Bronchial epithelial cell (primary cell): ENCODE results near the gene PYGO1. TPM values are rescaled to one million over a fixed set of nuclear protein-coding genes. Genes with fewer than 3 reads are reported as not detected.

Source experiments
- DNase-seq: peaks from one replicate; pipeline ENCODE4 v3.0.0-alpha.2; 2010; ENCODE audit warnings: low read depth
- FAIRE-seq: peaks from 2 replicates; lab custom pipeline; 2011; peaks lifted over from hg19 to GRCh38; lab: Jason Lieb, UNC
- H3K27me3 ChIP-seq: 2 replicates; pipeline ENCODE4 v1.5.1; 2011; ENCODE audit warnings: low read length; ENCODE audit not compliant: control insufficient read depth, insufficient read depth
- H3K36me3 ChIP-seq: 2 replicates; pipeline ENCODE4 v1.5.1; 2011; ENCODE audit warnings: low read length; ENCODE audit not compliant: control insufficient read depth, insufficient read depth
- H3K4me3 ChIP-seq: 2 replicates; pipeline ENCODE4 v1.5.1; 2011; ENCODE audit warnings: mild to moderate bottlenecking, low read depth, low read length, control low read depth
- total RNA-seq: library from RNA; depleted of rRNA; stranded (reverse); fragments of >200 nt; gene quantifications from 2 replicates; pipeline ENCODE4 v1.2.1, GENCODE V29; 2014
- TF ChIP-seq, protein P1 (sequence below): IDR thresholded peaks from 2 replicates; pipeline ENCODE4 v1.5.1; 2011; ENCODE audit warnings: mild to moderate bottlenecking, moderate library complexity, low read length, control low read depth, inconsistent platforms; ENCODE audit not compliant: insufficient read depth, severe bottlenecking

The PYGO1 gene
- total RNA-seq, 1 donor from 2014 or later = 1.1 TPM

- H3K27me3 ChIP-seq = peaks cover 8% of the 10 kb centered on the region
- TF ChIP-seq, protein P1, sequence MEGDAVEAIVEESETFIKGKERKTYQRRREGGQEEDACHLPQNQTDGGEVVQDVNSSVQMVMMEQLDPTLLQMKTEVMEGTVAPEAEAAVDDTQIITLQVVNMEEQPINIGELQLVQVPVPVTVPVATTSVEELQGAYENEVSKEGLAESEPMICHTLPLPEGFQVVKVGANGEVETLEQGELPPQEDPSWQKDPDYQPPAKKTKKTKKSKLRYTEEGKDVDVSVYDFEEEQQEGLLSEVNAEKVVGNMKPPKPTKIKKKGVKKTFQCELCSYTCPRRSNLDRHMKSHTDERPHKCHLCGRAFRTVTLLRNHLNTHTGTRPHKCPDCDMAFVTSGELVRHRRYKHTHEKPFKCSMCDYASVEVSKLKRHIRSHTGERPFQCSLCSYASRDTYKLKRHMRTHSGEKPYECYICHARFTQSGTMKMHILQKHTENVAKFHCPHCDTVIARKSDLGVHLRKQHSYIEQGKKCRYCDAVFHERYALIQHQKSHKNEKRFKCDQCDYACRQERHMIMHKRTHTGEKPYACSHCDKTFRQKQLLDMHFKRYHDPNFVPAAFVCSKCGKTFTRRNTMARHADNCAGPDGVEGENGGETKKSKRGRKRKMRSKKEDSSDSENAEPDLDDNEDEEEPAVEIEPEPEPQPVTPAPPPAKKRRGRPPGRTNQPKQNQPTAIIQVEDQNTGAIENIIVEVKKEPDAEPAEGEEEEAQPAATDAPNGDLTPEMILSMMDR = no peak
- DNase-seq (no peak), FAIRE-seq (no peak)
- peak overlapping the region; percentile 11 for H3K4me3 ChIP-seq
- no peaks in the 10 kb centered on the region for H3K36me3 ChIP-seq
Observed at GRCh38 chr15:55588815-55589115, 620 bp upstream of the PYGO1 start.

DNA sequence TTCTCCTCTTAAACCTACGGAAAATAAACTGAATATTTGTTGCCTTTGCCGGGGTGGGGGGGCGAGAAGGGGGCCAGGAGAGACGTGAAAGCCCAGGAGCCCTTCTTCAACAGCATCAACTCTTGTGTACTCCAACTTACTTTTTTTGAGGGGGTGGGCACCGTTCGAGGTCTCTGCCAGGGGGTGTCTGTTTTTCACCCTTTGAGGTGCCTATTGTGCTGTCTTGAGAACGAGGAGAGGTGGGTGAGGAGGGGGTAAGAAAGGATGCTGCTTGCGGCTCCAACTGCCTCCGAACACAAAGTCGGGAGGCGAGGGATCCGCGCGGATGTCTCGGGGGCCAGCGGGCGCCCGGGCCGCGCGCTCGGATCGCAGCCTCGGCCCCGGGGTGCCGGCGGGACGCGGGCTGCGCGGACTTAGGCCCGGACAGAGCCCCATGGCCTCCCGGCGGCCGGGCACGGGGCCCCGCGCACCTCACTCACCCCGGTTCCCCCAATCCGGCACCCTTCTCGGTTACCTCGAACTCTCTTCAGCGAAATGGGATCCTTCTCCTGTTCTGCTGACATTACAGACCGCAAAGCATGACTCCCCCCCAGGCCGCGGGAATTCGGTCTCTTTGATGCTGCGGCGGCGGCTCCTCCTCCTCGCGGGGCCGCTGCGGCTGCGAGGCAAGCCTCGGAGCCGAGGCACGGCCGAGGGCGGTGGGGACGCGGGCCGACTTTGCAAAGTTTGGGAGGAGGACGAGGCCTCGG is 650 bp downstream of the PYGO1 start:
- Histone ChIP-seq H3K36me3 (no peaks in the 10 kb centered on the region), H3K27me3 (peaks cover 8% of the 10 kb centered on the region), H3K4me3 (peak overlapping the region; percentile 48)
- no peak for DNase-seq
- no peak for FAIRE-seq
- TF ChIP-seq, protein P1 = no peak

- TF ChIP-seq, protein P1 = no peak
- Histone ChIP-seq H3K36me3 (no peaks in the 10 kb centered on the region), H3K4me3 (no peak overlapping the region), H3K27me3 (peaks cover 8% of the 10 kb centered on the region)
- DNase-seq = no peak
- FAIRE-seq = peak; percentile 60
Observed at GRCh38 chr15:55586808-55587207, 1.3 kb downstream of the PYGO1 start.

DNA sequence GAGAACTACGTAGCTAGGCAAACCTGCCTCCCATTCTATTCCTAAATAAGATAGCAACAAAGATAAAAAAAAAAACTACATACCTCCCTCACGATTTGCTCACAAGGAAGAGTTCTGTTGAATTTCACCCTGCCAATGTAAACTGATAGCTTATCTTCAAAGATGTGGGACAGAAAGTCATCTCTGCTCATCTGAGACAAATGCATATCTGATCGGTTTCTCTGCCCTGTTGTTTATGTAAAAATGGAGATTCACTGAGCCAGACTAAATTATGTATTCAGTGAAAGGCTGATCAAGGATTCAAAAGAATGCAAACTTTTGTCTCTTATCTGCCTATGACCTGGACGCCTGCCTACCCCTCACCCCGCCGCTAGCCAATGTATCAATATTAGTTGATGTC is 11.2 kb downstream of the PYGO1 start:
- no peak for FAIRE-seq
- Histone ChIP-seq H3K36me3 (no peaks in the 10 kb centered on the region), H3K27me3 (no peaks in the 10 kb centered on the region), H3K4me3 (no peak overlapping the region)
- no peak for DNase-seq
- TF ChIP-seq, protein P1 = no peak

- Histone ChIP-seq H3K4me3 (no peak overlapping the region), H3K27me3 (no peaks in the 10 kb centered on the region), H3K36me3 (no peaks in the 10 kb centered on the region)
- no peak for DNase-seq
- TF ChIP-seq, protein P1 = no peak
- FAIRE-seq = no peak
Observed at GRCh38 chr15:55574096-55574495, 14.0 kb downstream of the PYGO1 start.

DNA sequence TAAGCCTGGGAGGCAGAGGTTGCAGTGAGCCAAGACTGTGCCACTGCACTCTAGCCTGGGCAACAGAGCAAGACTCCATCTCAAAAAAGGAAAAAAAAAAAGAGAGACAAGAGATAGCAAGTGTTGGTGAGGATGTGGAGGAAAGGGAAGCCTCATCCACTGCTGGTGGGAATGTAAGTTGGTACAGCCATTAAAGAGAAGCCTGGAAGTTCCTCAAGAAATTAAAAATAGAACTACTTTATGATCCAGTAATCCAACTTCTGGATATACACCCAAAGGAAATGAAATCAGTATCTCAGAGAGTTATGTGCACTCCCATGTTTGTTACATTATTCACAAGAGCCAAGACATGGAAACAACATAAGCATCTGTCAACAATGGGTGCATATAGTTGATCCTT is 14.9 kb downstream of the PYGO1 start:
- H3K4me3 ChIP-seq = no peak overlapping the region
- no peaks in the 10 kb centered on the region for H3K36me3 ChIP-seq
- TF ChIP-seq, protein P1 = no peak
- H3K27me3 ChIP-seq = no peaks in the 10 kb centered on the region
- DNase-seq (no peak), FAIRE-seq (no peak)
